GM21723 (cell line): Measurements from ENCODE around the gene AXIN2.

ENCODE experiments used
- ATAC-seq: cut with Tn5 transposase; IDR thresholded peaks from one replicate; pipeline ENCODE4 v1.9.1; 2021; ENCODE audit warnings: mild to moderate bottlenecking, moderate library complexity; ENCODE audit not compliant: unreplicated experiment

The AXIN2 gene

DNA sequence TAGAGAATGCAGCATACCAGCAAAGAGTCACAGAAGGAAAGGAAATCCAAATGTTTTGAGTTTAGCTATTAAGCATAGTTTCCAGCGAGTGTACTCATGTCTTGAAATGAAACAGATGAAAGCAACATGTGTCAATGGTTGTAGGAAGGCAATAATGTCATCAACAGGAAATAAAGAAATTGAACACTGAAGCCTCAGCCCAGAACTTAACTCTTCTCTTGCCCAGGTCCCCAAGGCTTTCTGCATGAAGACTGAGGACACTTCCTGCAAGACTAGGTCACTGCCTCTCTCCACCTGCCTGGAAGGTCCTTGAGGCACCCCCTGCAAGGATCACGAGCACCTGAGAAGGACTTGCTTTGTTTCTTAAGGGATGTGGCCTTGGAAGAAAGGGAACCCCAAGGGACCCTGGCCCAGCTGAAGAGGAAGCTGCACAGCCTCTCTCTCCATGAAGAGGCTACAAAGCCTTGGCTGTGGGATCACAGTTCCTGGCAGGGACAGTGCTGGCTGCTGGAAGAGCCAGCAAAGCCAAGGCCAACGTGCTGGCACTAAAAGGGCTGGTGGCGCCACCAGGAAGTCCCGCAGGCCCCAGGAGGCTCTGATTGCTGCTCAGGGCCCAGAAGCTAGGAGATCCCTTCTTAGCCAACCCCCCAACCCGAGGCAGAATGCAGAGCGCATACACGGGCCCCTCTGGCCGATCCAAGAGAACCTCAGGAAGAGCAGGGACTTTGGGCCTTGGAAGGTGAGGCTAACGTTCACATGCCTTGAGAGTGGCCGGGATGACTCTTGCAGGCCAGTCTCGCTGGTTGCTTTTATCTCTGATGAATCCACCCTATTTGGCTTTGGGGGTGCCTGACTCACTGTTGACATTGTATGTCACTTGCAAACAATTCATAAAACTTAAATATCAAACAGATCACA lies 23.4 kb upstream of the AXIN2 start:
- no peak for ATAC-seq

GRCh38 chr17:65583921-65584603 lies 22.6 kb upstream of the AXIN2 start:
- ATAC-seq: no peak

- no peak for ATAC-seq
These were observed 15.5 kb upstream of the AXIN2 start for GRCh38 chr17:65576939-65577338.

- no peak for ATAC-seq
These were observed 11.8 kb upstream of the AXIN2 start for GRCh38 chr17:65573282-65573602.

GRCh38 chr17:65572581-65573281 lies 11.3 kb upstream of the AXIN2 start:
- no peak for ATAC-seq

GRCh38 chr17:65572186-65572580 lies 10.7 kb upstream of the AXIN2 start:
- ATAC-seq: no peak

- no peak for ATAC-seq
These were observed 7.5 kb upstream of the AXIN2 start for GRCh38 chr17:65568918-65569317.

- ATAC-seq: no peak
These were observed 6.1 kb upstream of the AXIN2 start for GRCh38 chr17:65567566-65567965.

DNA sequence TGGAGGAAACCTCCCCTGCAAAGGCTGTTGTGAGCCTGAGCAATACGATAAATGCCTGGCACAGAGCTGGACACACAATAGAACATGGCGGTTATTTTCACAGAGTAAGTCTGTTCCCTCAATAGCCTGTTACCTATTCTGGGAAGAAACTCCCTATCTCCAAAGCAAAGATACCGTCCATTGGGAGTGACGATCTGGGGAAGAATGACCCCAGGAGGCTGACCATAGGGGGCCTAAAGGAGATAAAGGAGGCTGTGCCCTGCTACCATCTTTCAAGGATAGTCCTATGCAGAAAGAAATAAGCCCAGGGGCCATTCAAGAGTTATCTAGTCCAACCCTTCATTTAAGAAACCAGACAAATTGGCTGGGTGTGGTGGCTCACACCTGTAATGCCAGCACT lies 4.1 kb upstream of the AXIN2 start:
- no peak for ATAC-seq

GRCh38 chr17:65564793-65565192 lies 3.3 kb upstream of the AXIN2 start:
- no peak for ATAC-seq

DNA sequence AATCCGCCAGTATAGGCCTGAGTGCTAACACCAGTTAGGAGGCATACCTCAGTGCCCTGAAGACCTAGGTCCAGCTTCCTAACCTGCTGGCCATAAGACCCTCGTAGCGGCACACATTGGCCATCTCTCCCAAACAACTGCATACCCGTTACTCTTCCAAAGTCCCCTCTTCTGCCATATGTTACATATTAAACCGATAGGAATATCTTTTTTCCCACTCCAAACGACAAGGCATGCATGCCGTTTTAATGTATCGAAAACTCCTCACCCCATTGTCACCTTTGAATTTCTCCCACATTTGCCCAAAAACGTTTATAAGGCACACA lies 721 bp upstream of the AXIN2 start:
- no peak for ATAC-seq

- ATAC-seq: peak; percentile 47
These were observed 608 bp downstream of the AXIN2 start for GRCh38 chr17:65560628-65561451.

- no peak for ATAC-seq
These were observed 1.4 kb downstream of the AXIN2 start for GRCh38 chr17:65559804-65560627.

- ATAC-seq: no peak
These were observed 2.0 kb downstream of the AXIN2 start for GRCh38 chr17:65559461-65559803.

- no peak for ATAC-seq
These were observed 2.6 kb downstream of the AXIN2 start for GRCh38 chr17:65558683-65559460.

DNA sequence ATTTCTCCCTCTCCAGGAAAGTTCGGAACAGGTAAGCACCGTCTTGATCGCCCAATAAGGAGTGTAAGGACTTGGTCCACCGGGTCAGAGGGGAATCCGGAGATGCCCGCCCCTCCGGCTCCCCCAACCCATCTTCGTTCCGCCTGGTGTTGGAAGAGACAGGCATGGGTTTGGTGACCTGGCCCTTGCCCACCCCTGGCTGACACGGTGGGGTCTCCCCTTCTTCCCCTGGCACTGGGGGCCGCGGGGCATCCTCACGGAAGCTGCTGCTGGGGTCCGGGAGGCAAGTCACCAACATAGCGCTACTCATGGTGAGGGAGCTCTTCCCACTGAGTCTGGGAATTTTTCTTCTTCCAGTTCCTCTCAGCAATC lies 3.2 kb downstream of the AXIN2 start:
- no peak for ATAC-seq

- ATAC-seq: no peak
These were observed 3.8 kb downstream of the AXIN2 start for GRCh38 chr17:65557349-65558310.

GRCh38 chr17:65556910-65557348 lies 4.5 kb downstream of the AXIN2 start:
- no peak for ATAC-seq
